HG03571 (cell line): ENCODE data around the gene MAML1.
"Not testable (repeated sequence)": the region's sequence is repeated elsewhere in the genome, so short reads cannot be mapped to it uniquely, and the experiment has no call there.

Source experiments
- ATAC-seq: cut with Tn5 transposase; IDR thresholded peaks from one replicate; pipeline ENCODE4 v1.9.1; 2021; ENCODE audit not compliant: unreplicated experiment

MAML1 gene

GRCh38 chr5:179732918-179733771, 523 bp downstream of the MAML1 start:
- peak; percentile 14 for ATAC-seq

- no peak for ATAC-seq
Measured at GRCh38 chr5:179733772-179734126, 1.1 kb downstream of the MAML1 start.

DNA sequence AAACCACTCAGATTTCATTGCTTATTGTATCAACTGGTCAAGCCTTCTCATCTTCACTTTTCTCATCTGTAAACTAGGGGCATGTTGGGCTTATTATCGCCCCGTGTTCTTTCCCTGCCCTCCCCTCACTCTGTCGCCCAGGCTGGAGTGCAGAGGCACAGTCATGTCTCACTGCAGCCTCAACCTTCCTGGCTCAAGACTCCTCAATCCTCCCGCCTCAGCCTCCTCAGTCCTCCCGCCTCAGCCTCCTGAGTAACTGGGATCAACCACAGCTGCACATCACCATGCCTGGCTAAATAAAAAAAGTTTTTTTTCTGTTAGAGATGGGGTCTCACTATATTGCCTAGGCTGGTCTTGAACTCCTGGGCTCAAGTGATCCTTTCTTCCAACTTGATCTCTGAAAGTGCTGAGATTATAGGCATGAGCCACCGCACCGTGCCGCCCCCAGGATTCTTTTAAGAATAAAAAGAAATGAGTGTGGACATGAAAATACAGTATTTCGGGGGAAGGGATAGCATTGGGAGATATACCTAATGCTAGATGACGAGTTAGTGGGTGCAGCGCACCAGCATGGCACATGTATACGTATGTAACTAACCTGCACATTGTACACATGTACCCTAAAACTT, 2.0 kb downstream of the MAML1 start:
- no peak for ATAC-seq

GRCh38 chr5:179738742-179739141, 6.1 kb downstream of the MAML1 start:
- ATAC-seq, result no peak

DNA sequence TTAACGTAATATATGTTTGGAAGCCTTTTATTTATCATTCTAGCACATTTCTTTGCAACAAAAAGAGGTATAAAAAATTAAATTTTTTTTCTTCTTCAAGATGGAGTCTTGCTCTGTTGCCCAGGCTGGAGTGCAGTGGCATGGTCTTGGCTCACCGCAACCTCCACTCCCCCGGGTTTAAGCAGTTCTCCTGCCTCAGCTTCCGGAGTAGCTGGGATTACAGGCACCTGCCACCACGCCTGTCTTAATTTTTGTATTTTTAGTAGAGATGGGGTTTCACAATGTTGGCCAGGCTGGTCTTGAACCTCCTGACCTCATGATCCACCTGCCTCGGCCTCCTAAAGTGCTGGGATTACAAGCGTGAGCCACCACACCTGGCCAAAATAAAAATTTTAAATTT, 11.5 kb downstream of the MAML1 start:
- not testable (repeated sequence) for ATAC-seq

- ATAC-seq, result no peak
Measured at GRCh38 chr5:179746872-179747271, 14.2 kb downstream of the MAML1 start.

- no peak for ATAC-seq
Measured at GRCh38 chr5:179747811-179748210, 15.2 kb downstream of the MAML1 start.

GRCh38 chr5:179749857-179750508, 17.4 kb downstream of the MAML1 start:
- ATAC-seq, result no peak

- no peak for ATAC-seq
Measured at GRCh38 chr5:179753971-179754370, 21.3 kb downstream of the MAML1 start.

DNA sequence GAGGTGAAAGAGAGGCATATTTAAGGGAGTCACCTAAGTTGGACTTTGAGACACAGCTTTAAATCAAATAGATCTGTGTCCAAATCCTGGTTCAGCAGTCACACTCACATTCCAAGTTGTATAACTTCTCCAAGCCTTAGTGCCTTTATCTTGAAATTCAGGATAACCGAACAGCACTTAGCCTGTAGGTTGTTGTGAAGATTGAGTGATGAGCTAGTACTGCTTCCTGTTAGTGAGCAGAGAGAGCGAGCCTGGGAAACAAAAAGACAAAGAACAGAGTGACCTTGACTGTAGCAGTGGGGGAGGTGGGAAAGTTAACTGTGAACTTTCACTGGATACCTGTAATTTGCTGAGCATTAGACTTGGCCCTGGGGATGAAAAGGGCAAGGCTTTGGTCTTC, 22.4 kb downstream of the MAML1 start:
- ATAC-seq, result no peak

DNA sequence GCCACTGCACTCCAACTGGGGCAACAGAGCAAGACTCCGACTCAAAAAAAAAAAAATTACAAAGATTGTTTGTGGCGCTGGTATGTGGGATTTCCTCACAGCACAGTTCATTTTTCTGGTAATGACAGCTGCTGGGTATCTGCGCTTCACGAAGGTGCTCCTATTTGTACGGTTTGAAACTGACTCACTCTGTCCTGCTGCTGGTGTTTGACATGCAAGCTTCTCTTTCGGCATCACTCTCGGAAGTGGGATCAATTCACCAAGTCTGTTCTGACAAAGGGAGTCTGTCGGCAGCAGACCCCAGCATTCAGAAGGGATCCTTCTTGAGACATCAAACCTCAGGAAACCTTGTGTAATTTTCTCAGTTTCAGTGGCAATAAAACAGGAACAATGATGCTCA, 26.3 kb downstream of the MAML1 start:
- no peak for ATAC-seq

- ATAC-seq, result no peak
Measured at GRCh38 chr5:179759581-179760551, 27.2 kb downstream of the MAML1 start.

DNA sequence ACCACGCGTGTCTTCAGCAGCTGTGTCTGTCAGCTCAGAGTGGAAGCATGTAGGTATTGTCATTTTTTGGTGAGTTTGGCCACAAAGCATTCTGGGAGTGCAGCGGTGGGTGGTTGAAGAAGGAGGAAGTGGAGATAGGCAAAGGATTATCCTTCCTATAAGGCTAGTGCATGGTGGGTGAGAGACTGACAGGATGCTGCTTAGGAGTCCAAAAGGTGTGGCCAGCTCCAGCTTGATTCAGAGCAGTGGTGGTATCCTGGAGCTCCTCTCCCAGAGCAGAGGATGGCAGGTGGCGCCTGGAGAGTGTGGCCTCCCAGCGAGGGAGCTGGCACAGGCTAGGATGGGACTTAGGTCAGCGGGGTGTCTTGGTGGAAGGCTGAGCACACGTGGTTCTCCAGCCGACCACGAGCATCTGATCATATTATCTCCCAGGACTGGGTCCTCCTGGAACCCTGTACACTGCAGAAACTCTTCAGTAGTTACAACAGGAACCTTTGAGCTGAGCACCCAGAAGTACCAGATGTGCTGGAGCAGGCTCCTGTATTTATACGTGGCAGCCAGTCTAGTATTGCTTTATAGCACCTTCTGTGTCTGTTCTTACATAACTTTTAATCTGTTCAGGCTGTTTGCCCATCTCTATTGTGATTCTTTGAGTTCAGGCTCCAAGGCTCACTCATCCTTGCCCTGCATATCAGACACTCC, 29.6 kb downstream of the MAML1 start:
- ATAC-seq, result no peak

DNA sequence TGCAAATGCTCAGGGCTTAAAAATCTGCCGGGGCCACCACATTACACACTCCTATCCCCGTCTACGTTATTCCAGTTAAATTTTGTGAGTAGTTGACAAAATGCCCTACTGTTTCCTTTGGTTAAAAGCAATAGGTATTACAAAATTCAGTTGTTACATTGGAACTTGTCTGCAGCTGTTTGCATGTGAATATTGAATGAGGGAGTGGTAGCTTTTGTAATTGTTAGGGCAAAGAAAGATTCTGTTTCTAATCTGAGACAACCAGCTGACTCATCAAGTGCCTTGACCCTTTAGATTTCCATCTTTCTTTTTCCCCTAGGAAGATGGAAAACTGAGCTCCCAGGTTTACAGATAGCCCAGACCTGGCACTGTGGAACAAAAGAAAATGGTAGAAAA, 30.2 kb downstream of the MAML1 start:
- no peak for ATAC-seq

DNA sequence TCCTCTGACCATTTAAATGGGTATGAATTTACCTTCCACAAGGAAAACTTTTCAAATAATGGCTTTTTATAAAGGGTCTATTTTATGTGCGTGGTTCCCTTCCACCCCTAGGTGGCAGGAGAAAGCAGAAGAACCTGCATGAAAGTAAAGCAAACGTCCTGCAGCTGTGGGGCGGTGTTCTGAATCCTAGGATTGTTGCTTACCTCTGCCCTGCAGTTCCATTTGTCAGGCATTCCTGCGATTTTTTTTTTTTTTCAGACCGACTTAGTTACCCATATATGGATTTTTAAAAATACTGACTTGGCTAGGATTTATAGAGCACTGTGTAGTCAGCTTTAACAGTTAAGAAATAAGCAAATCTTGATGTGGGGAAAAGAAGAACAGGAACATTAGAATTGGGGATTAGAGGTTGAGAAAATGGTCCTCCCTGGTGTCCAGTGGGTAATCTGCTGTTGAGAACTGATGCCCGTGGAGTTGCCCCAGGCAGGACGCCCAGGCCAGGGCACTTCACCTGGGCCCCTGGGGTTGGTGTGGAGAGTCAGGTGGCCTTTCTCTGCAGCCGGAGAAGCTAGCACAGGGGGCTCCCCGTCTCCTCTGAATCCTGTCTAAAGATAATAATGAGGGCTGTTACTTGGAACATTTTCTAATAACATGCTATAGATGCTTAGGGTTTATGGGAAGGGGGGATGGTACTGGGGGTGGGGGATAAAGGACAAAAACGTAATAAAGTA, 30.8 kb downstream of the MAML1 start:
- ATAC-seq, result peak; percentile 48

- no peak for ATAC-seq
Measured at GRCh38 chr5:179764056-179764455, 31.4 kb downstream of the MAML1 start.

GRCh38 chr5:179765400-179765799, 32.8 kb downstream of the MAML1 start:
- no peak for ATAC-seq

DNA sequence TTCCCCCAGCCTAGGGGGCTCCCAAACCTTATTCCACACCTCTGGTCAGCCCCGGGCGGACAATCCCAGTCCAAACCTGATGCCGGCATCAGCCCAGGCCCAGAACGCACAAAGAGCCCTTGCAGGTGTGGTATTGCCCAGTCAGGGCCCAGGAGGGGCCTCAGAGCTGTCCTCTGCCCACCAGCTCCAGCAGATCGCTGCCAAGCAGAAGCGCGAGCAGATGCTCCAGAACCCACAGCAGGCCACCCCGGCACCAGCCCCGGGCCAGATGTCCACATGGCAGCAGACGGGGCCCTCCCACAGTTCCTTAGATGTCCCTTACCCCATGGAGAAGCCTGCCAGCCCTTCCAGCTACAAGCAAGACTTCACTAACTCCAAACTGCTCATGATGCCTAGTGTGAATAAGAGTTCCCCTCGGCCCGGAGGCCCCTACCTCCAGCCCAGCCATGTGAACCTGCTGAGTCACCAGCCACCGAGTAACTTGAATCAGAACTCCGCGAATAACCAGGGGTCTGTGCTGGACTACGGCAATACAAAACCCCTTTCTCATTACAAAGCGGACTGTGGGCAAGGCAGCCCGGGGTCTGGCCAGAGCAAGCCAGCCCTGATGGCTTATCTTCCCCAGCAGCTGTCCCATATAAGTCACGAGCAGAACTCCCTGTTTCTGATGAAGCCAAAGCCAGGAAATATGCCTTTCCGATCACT, 33.6 kb downstream of the MAML1 start:
- ATAC-seq, result no peak
